PC-9 (cell line): ENCODE measurements around the gene AFAP1L2.

Experiments used
- CTCF ChIP-seq: fragments of 200-600 bp; sonication (generic); conservative IDR thresholded peaks from 2 replicates; pipeline ENCODE4 v1.6.1; 2017; ENCODE audit warnings: mixed run types, antibody characterized with exemption, mild to moderate bottlenecking, moderate library complexity
- EZH2 ChIP-seq: fragments of 200-600 bp; sonication (generic); IDR thresholded peaks from 2 replicates; pipeline ENCODE4 v1.8.0; 2017; ENCODE audit warnings: antibody characterized with exemption, low read depth

- no peak for TF ChIP-seq CTCF
- TF ChIP-seq EZH2 = no peak
Measured at GRCh38 chr10:114384181-114384580, 20.1 kb downstream of the AFAP1L2 start.
